Measurements from ENCODE around the gene REL.

The REL gene

GRCh38 chr2:60853531-60853930, 27.8 kb upstream of the REL start:
- TF ChIP-seq GATA2 (IDR thresholded peaks at IDR 0.05; ENCODE audit: low read depth, low read length) (no peak), GATA3 (IDR thresholded peaks at IDR 0.05; ENCODE audit: low read depth, low read length) (no peak)

DNA sequence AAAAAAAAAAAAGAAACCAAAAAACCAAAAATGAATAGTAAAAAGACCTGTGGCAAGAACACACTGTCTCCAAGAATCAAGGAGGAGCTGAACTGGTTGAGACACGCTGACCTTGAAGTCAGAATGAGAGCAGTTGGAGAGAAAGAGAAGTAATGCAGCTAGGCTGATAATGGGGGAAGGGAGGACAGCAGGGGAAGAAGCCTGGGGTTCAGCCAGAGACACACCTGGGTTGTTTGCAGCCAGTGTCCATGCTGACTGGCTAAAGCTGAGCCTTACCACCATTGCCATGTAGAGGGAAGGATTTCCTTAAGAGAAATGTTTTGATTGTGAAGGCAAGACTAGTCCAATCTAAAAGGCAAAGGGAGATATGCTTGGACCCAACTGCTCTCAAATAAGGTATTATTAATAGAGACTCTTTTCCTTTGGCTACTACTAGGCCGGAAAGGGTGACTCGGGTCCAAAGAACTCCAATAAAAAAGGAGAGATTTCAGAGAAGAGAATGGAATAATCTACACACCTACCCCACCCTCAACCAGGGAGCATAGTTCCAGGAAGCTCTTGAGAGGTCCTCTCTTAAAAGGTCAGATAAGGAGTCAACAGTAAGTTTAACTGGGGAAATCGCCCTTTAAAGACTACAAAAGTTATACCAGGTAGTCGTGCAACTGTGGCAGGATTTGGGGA, 25.2 kb upstream of the REL start:
- TF ChIP-seq GATA2 (IDR thresholded peaks at IDR 0.05; ENCODE audit: low read depth, low read length) (no peak), GATA3 (IDR thresholded peaks at IDR 0.05; ENCODE audit: low read depth, low read length) (no peak)

DNA sequence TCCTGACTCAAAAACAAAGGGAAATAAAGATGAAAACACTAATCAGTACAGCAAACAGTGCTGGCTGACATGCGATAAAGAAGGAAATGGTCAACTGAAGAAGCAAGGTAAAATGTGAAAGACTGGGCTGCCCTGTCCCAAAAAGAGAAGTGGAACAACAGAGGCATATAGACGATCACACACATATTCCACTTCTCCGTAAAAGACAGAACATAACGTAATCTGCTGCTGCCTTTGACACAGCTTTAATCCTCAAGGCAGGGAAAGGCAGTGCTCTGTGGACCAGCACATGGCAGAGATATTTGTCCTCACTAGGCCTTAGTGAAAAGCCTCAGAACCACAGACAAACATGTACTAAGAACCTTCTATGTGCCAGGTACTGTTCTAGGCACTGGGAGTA, 24.3 kb upstream of the REL start:
- no peak for TF ChIP-seq GATA3 (IDR thresholded peaks at IDR 0.05; ENCODE audit: low read depth, low read length)
- no peak for TF ChIP-seq GATA2 (IDR thresholded peaks at IDR 0.05; ENCODE audit: low read depth, low read length)

DNA sequence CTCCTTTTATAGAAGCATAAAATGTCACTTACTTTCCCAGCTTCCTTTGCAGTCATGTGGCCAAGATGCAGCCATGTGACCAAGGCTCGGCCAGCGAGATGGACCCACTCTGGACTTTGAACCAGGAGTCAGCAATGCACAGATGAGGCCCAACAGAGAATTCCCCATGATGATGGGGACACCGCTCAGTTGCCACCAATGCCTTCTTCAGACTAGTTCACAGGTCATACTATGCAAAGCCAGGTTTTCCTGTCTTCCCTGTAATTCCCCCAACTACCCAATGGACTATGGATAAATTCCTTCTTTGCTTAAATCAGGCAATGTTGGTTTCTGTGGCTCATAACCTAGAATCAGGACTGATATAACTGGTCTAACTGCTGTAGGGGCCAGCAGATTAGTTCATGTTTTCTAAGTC, 22.5 kb upstream of the REL start:
- TF ChIP-seq GATA2 (IDR thresholded peaks at IDR 0.05; ENCODE audit: low read depth, low read length) (no peak), GATA3 (IDR thresholded peaks at IDR 0.05; ENCODE audit: low read depth, low read length) (no peak)

GRCh38 chr2:60861736-60862135, 19.6 kb upstream of the REL start:
- no peak for TF ChIP-seq GATA2 (IDR thresholded peaks at IDR 0.05; ENCODE audit: low read depth, low read length)
- no peak for TF ChIP-seq GATA3 (IDR thresholded peaks at IDR 0.05; ENCODE audit: low read depth, low read length)

- TF ChIP-seq GATA2 (IDR thresholded peaks at IDR 0.05; ENCODE audit: low read depth, low read length), result no peak
- no peak for TF ChIP-seq GATA3 (IDR thresholded peaks at IDR 0.05; ENCODE audit: low read depth, low read length)
Measured at GRCh38 chr2:60862642-60863041, 18.7 kb upstream of the REL start.

DNA sequence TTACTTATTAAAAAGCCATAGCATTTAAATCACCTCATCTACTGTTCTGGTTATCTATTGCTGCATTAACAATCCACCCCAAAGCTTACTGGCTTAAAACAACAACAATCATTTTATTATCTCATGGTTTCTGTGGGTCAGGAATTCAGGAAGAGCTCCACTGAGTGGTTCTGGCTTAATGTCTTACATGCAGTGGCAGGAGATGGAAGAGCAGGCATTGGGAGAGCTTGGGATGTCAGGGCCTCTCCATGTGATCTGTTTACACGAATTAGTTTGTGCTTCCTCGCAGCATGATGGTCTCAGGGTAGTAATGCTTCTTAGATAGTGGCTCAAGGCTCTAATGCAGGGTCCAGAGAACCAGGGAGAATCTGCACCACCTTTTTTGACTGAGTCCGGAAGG, 14.4 kb upstream of the REL start:
- TF ChIP-seq GATA2 (IDR thresholded peaks at IDR 0.05; ENCODE audit: low read depth, low read length) (no peak), GATA3 (IDR thresholded peaks at IDR 0.05; ENCODE audit: low read depth, low read length) (no peak)

DNA sequence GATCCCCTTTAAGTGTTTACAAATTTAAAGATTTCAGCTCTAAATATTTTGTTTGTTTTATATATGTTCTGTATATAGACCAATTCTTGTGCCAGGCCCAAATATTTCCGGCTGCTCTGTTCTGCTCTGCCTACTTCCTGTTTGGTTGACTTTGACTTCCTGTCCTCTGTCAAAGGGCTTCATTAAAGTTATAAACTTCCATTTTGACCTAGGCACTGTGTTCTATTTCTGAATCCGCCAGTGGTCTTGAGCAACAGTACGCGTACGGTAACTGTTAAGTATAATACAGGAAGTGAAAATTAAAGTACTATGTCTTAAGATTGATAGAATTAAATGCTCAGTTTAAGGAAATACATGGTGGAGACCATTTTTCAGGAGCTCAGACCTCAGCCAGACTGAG, 13.5 kb upstream of the REL start:
- no peak for TF ChIP-seq GATA3 (IDR thresholded peaks at IDR 0.05; ENCODE audit: low read depth, low read length)

DNA sequence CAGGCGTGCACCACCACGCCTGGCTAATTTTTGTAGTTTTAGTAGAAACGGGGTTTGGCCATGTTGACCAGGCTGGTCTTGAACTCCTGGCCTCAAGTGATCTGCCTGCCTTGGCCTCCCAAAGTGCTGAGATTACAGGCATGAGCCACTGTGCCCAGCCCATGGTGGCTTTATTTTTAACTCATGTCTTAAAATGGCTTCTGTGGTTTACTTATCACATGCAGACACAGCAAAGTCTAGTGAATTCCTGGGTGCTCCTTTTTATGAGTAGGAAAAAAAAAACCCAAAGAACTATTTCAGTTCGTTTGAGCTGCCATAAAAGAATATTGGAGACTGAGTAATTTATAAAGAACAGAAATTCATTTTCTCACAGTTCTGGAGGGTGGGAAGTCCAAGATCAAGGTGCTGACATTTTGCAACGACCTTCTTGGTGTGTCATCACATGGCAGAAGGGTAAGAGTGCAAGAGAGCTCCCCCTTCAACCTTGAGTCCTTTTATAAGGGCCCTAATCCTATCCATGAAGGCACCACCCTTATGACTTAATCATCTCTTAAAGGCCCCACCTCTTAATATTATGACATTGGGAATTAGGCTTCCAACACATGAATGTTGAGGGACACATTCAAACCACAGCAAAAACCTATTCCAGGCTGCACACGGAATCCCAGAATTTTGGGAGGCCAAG, 12.6 kb upstream of the REL start:
- TF ChIP-seq GATA2 (IDR thresholded peaks at IDR 0.05; ENCODE audit: low read depth, low read length), result no peak
- no peak for TF ChIP-seq GATA3 (IDR thresholded peaks at IDR 0.05; ENCODE audit: low read depth, low read length)

DNA sequence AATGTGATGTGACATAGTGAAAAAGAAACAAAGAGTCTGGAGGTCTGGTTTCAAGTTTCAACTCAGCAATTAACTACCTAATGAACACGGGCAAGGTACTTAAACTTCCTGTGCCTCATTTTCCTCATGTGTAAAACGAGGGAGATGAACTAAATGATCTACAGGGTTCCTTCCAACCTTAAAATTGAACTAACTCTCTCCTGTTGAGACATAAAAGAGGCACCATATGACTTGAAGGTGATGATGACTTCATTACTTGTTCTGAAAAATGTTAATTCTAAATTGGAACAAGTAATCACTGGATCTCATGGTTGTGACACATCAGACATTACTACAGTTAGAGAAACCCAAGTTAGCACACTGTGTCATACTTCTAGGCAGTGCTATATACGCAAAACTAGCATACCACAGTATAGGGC, 8.9 kb upstream of the REL start:
- no peak for TF ChIP-seq GATA2 (IDR thresholded peaks at IDR 0.05; ENCODE audit: low read depth, low read length)
- no peak for TF ChIP-seq GATA3 (IDR thresholded peaks at IDR 0.05; ENCODE audit: low read depth, low read length)

- TF ChIP-seq GATA3 (IDR thresholded peaks at IDR 0.05; ENCODE audit: low read depth, low read length) (no peak), GATA2 (IDR thresholded peaks at IDR 0.05; ENCODE audit: low read depth, low read length) (no peak)
Measured at GRCh38 chr2:60873381-60873780, 8.0 kb upstream of the REL start.

- TF ChIP-seq GATA3 (IDR thresholded peaks at IDR 0.05; ENCODE audit: low read depth, low read length) (no peak), GATA2 (IDR thresholded peaks at IDR 0.05; ENCODE audit: low read depth, low read length) (no peak)
Measured at GRCh38 chr2:60875520-60875919, 5.9 kb upstream of the REL start.

GRCh38 chr2:60880643-60881046, 729 bp upstream of the REL start:
- TF ChIP-seq GATA2 (IDR thresholded peaks at IDR 0.05; ENCODE audit: low read depth, low read length) (no peak), GATA3 (IDR thresholded peaks at IDR 0.05; ENCODE audit: low read depth, low read length) (no peak)

DNA sequence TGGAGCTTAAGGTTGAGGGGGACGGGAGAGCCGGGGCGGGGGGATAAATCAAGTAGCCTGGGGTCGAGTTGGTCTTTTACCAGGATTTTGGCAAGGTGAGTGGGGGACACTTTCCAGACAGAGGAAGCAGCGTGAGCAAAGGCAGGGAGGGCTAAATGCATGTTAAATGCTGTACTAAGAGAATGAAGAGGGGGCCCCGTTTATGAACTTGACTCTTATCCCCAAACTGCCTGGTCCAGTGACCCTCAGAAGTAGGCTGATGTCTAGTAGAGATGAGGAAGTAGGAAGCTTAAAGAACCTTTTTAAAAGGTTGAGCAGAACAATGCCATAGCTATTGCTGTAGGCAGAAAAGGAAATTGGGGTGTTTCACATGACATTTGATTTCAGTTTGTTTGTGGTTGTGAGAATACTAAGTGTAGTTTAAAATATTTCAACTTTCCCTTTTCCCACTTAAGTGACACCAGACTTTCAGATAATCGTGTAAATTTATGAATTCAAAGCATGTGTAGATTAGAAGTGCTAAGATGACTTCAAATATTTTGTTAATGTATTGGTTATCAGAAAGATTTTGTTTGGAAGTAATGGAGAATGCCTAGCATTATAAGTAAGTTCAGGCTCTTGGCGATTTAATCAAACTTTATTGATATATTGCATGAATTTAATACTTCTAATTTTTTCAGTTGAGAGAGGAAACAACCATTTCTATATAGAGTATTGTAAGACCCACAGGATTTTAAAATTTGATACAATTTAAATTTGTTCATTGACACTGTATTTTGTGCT, 1.8 kb downstream of the REL start:
- TF ChIP-seq GATA2 (IDR thresholded peaks at IDR 0.05; ENCODE audit: low read depth, low read length) (no peak), GATA3 (IDR thresholded peaks at IDR 0.05; ENCODE audit: low read depth, low read length) (no peak)

GRCh38 chr2:60883896-60884295, 2.5 kb downstream of the REL start:
- TF ChIP-seq GATA3 (IDR thresholded peaks at IDR 0.05; ENCODE audit: low read depth, low read length) (no peak), GATA2 (IDR thresholded peaks at IDR 0.05; ENCODE audit: low read depth, low read length) (no peak)
